Body of pancreas (tissue), 4 donors: ENCODE data around the gene KASH5. TPM values are rescaled to one million over a fixed set of nuclear protein-coding genes. Genes with fewer than 3 reads are reported as not detected.

Experiments used
- ATAC-seq: fragments of 150-250 bp; one replicate; pipeline ENCODE4 v1.9.1; 2016
- DNase-seq, 4 donors: peaks; one replicate each; pipeline ENCODE4 v3.0.0-alpha.2; 2019
- H3K27ac ChIP-seq, 4 donors: fragments of 200-600 bp; sonication (generic); 1 replicate in 3 of 4; 2 replicates in 1 of 4; pipeline versions ENCODE4 v1.5.1 to v1.6.1; 2016 to 2019; ENCODE audit warnings: mild to moderate bottlenecking in 1 of 4, mixed read lengths in 1 of 4, moderate library complexity in 1 of 4
- H3K27me3 ChIP-seq, 2 donors: fragments of 200-600 bp; sonication (generic); one replicate each; pipeline ENCODE4 v1.6.0; 2016; ENCODE audit warnings: mild to moderate bottlenecking in 1 of 2
- H3K36me3 ChIP-seq, 2 donors: fragments of 200-600 bp; sonication (generic); replicated peaks in 1 of 2; 2 replicates each; pipeline ENCODE4 v1.5.1; 2016; ENCODE audit warnings: low read depth in 2 of 2; ENCODE audit not compliant: insufficient read depth in 1 of 2
- H3K4me1 ChIP-seq: fragments of 200-600 bp; sonication (generic); one replicate; pipeline ENCODE4 v1.6.0; 2016
- H3K4me3 ChIP-seq, 2 donors: fragments of 200-600 bp; sonication (generic); 1 replicate in 1 of 2; 2 replicates in 1 of 2; pipeline ENCODE4 v1.5.1; 2016 to 2019
- H3K9me3 ChIP-seq, 3 donors: fragments of 200-600 bp; sonication (generic); 1 replicate in 2 of 3; 2 replicates in 1 of 3; pipeline ENCODE4 v1.5.1; 2016
- CTCF ChIP-seq, 7 experiments: fragments of 450-650 bp in 4 of 7; fragments of 200-600 bp in 3 of 7; sonication (generic) in 3 of 7; IDR thresholded peaks; one replicate each; pipeline ENCODE4 v1.5.1; 2016 to 2019; ENCODE audit warnings: antibody characterized with exemption in 7 of 7
- POLR2A ChIP-seq, 3 donors: fragments of 450-650 bp; IDR thresholded peaks; one replicate each; pipeline ENCODE4 v1.6.1; 2016; ENCODE audit warnings: antibody characterized with exemption in 3 of 3, mild to moderate bottlenecking in 2 of 3
- WGBS, 2 donors: methylation state at CpG; one replicate each; pipeline ENCODE4 v1.1.5; 2017; 5-methylcytosine and 5-hydroxymethylcytosine counted together
- intact Hi-C: fragments of 100-400 bp; cut with DNase I; formaldehyde crosslinking; loops from one replicate; pipeline ENCODE4 v1.15.1; 2023
- total RNA-seq, 2 donors: library from RNA; depleted of rRNA; stranded (reverse); fragments of >200 nt; gene quantifications; one replicate each; pipeline ENCODE4 v1.1.0, GENCODE V29; 2016

The KASH5 gene
- total RNA-seq, 2 donors from 2014 or later, result 0.66 to 2.6 TPM

GRCh38 chr19:49347191-49347590, 40.9 kb upstream of the KASH5 start:
- WGBS, 2 donors, result 95 to 96% methylated on average over 15 of the region's 15 CpGs
- intact Hi-C loops, result no loop called here
- no peaks in the 10 kb centered on the region for H3K27me3 ChIP-seq
- DNase-seq (no peak), ATAC-seq (no peak)
- H3K4me1 ChIP-seq, result peaks cover 14% of the 10 kb centered on the region
- peaks cover 0 to 13% of the 10 kb centered on the region in 2 donors for H3K36me3 ChIP-seq
- TF ChIP-seq POLR2A (IDR thresholded peaks at IDR 0.05), result no peak
- no peak overlapping the region for H3K4me3 ChIP-seq
- no peaks in the 10 kb centered on the region for H3K9me3 ChIP-seq
- H3K27ac ChIP-seq, result no peak overlapping the region

- DNase-seq, result peak in 3 of 4 donors; percentile 43 to 49 (median 46)
- Histone ChIP-seq H3K36me3 (peaks cover 0 to 13% of the 10 kb centered on the region in 2 donors), H3K27me3 (no peaks in the 10 kb centered on the region), H3K27ac (peak overlapping the region in 2 of 4 donors; percentile 30 to 37), H3K4me1 (peaks cover 14% of the 10 kb centered on the region), H3K9me3 (no peaks in the 10 kb centered on the region), H3K4me3 (no peak overlapping the region)
- ATAC-seq, result peak; percentile 66
- WGBS, 2 donors, result 72% methylated on average over 3 of the region's 3 CpGs
- no peak for TF ChIP-seq POLR2A (IDR thresholded peaks at IDR 0.05)
- no peak for TF ChIP-seq CTCF (IDR thresholded peaks at IDR 0.05)
- intact Hi-C loops, result no loop called here
Measured at GRCh38 chr19:49347835-49348234, 40.2 kb upstream of the KASH5 start.

- Histone ChIP-seq H3K4me1 (peaks cover 14% of the 10 kb centered on the region), H3K9me3 (no peaks in the 10 kb centered on the region), H3K27ac (peak overlapping the region; percentile 30 to 43 (median 38)), H3K27me3 (no peaks in the 10 kb centered on the region), H3K36me3 (peaks cover 0 to 13% of the 10 kb centered on the region in 2 donors), H3K4me3 (no peak overlapping the region)
- intact Hi-C loops, result no loop called here
- ATAC-seq (peak; percentile 61), DNase-seq (peak in 1 of 4 donors; percentile 58)
- TF ChIP-seq POLR2A (IDR thresholded peaks at IDR 0.05) (no peak), CTCF (IDR thresholded peaks at IDR 0.05) (no peak)
- WGBS, 2 donors, result 39 to 61% methylated on average over 11 to 12 of the region's 12 CpGs
Measured at GRCh38 chr19:49348305-49349189, 39.5 kb upstream of the KASH5 start.

GRCh38 chr19:49349567-49349966, 38.5 kb upstream of the KASH5 start:
- H3K27ac ChIP-seq, result no peak overlapping the region
- H3K9me3 ChIP-seq, result no peaks in the 10 kb centered on the region
- 91 to 93% methylated on average over 2 of the region's 2 CpGs for WGBS, 2 donors
- TF ChIP-seq CTCF (IDR thresholded peaks at IDR 0.05) (no peak), POLR2A (IDR thresholded peaks at IDR 0.05) (no peak)
- H3K4me1 ChIP-seq, result peaks cover 14% of the 10 kb centered on the region
- H3K27me3 ChIP-seq, result no peaks in the 10 kb centered on the region
- intact Hi-C loops, result no loop called here
- H3K4me3 ChIP-seq, result no peak overlapping the region
- DNase-seq, result no peak
- H3K36me3 ChIP-seq, result peaks cover 0 to 14% of the 10 kb centered on the region in 2 donors
- ATAC-seq, result no peak

- Histone ChIP-seq H3K27ac (peak overlapping the region in 2 of 4 donors; percentile 23 to 30), H3K27me3 (no peaks in the 10 kb centered on the region), H3K4me1 (peaks cover under 1% of the 10 kb centered on the region), H3K9me3 (no peaks in the 10 kb centered on the region), H3K36me3 (peaks cover 0 to 5% of the 10 kb centered on the region in 2 donors), H3K4me3 (no peak overlapping the region)
- DNase-seq, result no peak
- 56 to 62% methylated on average over 12 of the region's 12 CpGs for WGBS, 2 donors
- intact Hi-C loops, result no loop called here
- peak; percentile 18 for ATAC-seq
- TF ChIP-seq POLR2A (IDR thresholded peaks at IDR 0.05) (no peak), CTCF (IDR thresholded peaks at IDR 0.05) (no peak)
Measured at GRCh38 chr19:49355909-49356353, 32.1 kb upstream of the KASH5 start.
